CD4-positive, alpha-beta T cell treated with Interleukin-15 for 4 hours (primary cell): ENCODE data around the gene MGAT4A.
"Not testable (repeated sequence)": the region's sequence is repeated elsewhere in the genome, so short reads cannot be mapped to it uniquely, and the experiment has no call there.

Experiments used
- DNase-seq: peaks from one replicate; pipeline ENCODE4 v3.0.0-alpha.2; 2020; ENCODE audit warnings: low spot score

MGAT4A gene

GRCh38 chr2:98759827-98760625, 29.1 kb upstream of the MGAT4A start:
- DNase-seq: no peak

- peak; percentile 33 for DNase-seq
Measured at GRCh38 chr2:98759338-98759737, 28.4 kb upstream of the MGAT4A start.

- DNase-seq: peak; percentile 73
Measured at GRCh38 chr2:98757904-98758421, 27.0 kb upstream of the MGAT4A start.

- DNase-seq: no peak
Measured at GRCh38 chr2:98753801-98754200, 22.9 kb upstream of the MGAT4A start.

- DNase-seq: not testable (repeated sequence)
Measured at GRCh38 chr2:98752711-98753110, 21.8 kb upstream of the MGAT4A start.

GRCh38 chr2:98751748-98752147, 20.8 kb upstream of the MGAT4A start:
- DNase-seq: no peak

GRCh38 chr2:98750593-98751282, 19.8 kb upstream of the MGAT4A start:
- no peak for DNase-seq

- no peak for DNase-seq
Measured at GRCh38 chr2:98749066-98749450, 18.1 kb upstream of the MGAT4A start.

- no peak for DNase-seq
Measured at GRCh38 chr2:98748292-98749065, 17.5 kb upstream of the MGAT4A start.

- no peak for DNase-seq
Measured at GRCh38 chr2:98747888-98748287, 17.0 kb upstream of the MGAT4A start.

- DNase-seq: no peak
Measured at GRCh38 chr2:98746426-98746825, 15.5 kb upstream of the MGAT4A start.

GRCh38 chr2:98744595-98744994, 13.7 kb upstream of the MGAT4A start:
- DNase-seq: no peak

- DNase-seq: no peak
Measured at GRCh38 chr2:98743835-98744234, 12.9 kb upstream of the MGAT4A start.

- no peak for DNase-seq
Measured at GRCh38 chr2:98739020-98739419, 8.1 kb upstream of the MGAT4A start.

- no peak for DNase-seq
Measured at GRCh38 chr2:98738304-98738703, 7.4 kb upstream of the MGAT4A start.

GRCh38 chr2:98737848-98738247, 6.9 kb upstream of the MGAT4A start:
- no peak for DNase-seq

GRCh38 chr2:98736464-98736889, 5.5 kb upstream of the MGAT4A start:
- peak; percentile 65 for DNase-seq

- DNase-seq: peak; percentile 35
Measured at GRCh38 chr2:98734823-98735260, 3.9 kb upstream of the MGAT4A start.

- DNase-seq: peak; percentile 43
Measured at GRCh38 chr2:98734162-98734561, 3.2 kb upstream of the MGAT4A start.

GRCh38 chr2:98732430-98733051, 1.6 kb upstream of the MGAT4A start:
- no peak for DNase-seq

- no peak for DNase-seq
Measured at GRCh38 chr2:98731894-98732349, 990 bp upstream of the MGAT4A start.

- no peak for DNase-seq
Measured at GRCh38 chr2:98730707-98731040, 258 bp downstream of the MGAT4A start.
